Choroid plexus epithelial cell (primary cell): ENCODE measurements around the gene RAB10.
A peak's percentile ranks its signal among the peaks of the same experiment; 100 is the strongest.
"Not testable (repeated sequence)": the region's sequence is repeated elsewhere in the genome, so short reads cannot be mapped to it uniquely, and the experiment has no call there.

Source experiments
- DNase-seq: peaks from one replicate; pipeline ENCODE4 v3.0.0-alpha.2; 2010; ENCODE audit warnings: low read depth
- H3K4me3 ChIP-seq: 2 replicates; pipeline ENCODE4 v1.5.1; 2011; ENCODE audit warnings: low read depth, mild to moderate bottlenecking, control low read depth, low read length, moderate library complexity
- TF ChIP-seq, protein P1 (sequence below): conservative IDR thresholded peaks from 2 replicates; pipeline ENCODE4 v1.5.1; 2011; ENCODE audit warnings: low read depth, mild to moderate bottlenecking, control low read depth, inconsistent platforms, low read length, moderate library complexity

RAB10 gene

DNA sequence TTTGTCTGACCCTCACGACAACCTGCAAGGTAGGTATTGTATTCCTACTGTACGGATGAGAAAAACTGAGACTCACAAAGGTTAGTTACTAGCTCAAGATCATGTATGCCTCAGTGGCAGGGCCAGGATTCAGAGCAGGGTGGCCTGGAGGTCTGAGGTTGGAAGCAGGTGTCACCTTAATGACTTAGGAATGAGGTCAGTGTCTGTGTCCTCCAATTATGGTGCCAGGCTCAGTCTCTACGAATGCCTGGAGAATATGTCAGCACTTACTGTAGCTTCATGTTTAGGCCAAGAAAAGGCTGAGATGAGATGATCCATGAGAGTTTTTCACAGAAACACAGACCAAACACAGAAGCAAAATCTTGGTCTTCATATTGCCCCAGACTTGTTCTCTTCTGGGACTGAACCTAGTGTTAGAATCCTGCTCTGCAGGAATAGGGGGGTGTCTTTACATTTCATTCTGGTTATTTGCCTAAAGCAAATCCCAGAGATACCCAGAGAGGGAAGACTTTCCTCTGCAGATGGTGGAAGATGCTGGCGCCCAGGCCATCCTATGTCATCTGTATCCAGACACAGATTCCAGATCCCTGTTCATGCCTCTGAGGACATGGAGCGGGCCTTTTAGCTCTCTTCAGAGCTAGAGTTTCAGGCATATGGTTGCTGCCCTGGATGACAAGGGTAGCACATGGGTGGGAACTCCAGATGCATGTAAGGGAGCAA lies 16.3 kb upstream of the RAB10 start:
- H3K4me3 ChIP-seq, result no peak overlapping the region
- TF ChIP-seq, protein P1, sequence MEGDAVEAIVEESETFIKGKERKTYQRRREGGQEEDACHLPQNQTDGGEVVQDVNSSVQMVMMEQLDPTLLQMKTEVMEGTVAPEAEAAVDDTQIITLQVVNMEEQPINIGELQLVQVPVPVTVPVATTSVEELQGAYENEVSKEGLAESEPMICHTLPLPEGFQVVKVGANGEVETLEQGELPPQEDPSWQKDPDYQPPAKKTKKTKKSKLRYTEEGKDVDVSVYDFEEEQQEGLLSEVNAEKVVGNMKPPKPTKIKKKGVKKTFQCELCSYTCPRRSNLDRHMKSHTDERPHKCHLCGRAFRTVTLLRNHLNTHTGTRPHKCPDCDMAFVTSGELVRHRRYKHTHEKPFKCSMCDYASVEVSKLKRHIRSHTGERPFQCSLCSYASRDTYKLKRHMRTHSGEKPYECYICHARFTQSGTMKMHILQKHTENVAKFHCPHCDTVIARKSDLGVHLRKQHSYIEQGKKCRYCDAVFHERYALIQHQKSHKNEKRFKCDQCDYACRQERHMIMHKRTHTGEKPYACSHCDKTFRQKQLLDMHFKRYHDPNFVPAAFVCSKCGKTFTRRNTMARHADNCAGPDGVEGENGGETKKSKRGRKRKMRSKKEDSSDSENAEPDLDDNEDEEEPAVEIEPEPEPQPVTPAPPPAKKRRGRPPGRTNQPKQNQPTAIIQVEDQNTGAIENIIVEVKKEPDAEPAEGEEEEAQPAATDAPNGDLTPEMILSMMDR, result no peak
- DNase-seq, result no peak

DNA sequence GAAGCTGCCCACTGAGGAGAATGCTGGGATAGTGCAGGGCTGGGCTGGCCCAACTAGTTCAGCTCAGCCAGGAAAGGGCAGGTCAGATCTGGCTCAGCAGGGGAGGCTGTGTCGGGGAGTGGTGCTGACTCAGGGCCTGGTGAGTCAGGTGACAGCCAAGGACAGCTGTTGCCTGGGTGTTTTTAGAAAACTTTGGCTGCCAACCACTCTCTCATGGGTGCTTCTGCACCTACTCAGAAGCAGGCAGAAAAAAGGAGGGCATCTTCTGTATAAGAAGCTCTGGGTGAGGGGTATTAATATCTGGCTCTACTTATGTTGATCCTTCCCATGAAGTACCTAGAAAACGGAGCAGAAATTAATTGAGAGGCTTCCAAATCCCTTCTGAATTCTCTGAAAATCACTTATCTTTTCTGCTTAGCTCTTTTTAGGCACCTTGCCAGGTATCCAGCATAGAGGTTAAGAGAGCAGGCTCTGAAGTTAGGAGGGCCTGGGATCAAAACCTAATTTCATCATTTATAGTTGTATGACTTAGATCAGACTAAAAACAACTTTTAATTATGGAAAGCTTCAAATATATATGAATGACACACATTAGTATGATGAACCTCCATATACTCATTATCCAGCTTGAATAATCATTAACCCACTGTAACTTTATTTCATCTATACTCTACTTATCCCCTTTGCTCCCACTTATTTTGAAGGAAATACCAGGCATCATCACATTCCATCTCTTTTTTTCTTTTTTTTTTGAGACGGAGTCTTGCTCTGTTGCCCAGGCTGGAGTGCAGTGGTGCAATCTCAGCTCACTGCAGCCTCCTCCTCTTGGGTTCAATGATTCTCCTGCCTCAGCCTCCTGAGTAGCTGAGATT lies 15.5 kb upstream of the RAB10 start:
- peak; percentile 93 for DNase-seq
- no peak overlapping the region for H3K4me3 ChIP-seq
- TF ChIP-seq, protein P1, result no peak

DNA sequence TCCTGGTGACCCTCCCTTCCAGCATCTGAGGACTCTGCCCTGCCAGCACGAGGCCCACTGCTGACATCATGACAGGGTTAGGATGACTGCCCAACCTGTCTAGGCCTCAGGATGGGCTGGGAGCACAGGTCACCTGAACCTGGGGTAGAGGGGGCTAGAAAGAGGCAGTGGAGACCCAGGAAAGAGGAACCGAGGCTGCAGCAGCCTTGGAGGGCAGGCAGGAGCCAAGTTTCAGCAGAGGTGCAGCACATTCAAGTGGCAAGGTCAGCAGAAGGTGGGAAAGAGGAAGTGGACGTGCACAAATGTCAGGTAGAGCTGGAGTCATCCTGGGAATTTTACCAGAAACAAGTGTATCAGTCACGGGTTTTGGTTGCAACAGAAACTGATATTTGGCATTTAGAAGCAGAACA lies 13.6 kb upstream of the RAB10 start:
- TF ChIP-seq, protein P1, result no peak
- H3K4me3 ChIP-seq, result no peak overlapping the region
- DNase-seq, result no peak

DNA sequence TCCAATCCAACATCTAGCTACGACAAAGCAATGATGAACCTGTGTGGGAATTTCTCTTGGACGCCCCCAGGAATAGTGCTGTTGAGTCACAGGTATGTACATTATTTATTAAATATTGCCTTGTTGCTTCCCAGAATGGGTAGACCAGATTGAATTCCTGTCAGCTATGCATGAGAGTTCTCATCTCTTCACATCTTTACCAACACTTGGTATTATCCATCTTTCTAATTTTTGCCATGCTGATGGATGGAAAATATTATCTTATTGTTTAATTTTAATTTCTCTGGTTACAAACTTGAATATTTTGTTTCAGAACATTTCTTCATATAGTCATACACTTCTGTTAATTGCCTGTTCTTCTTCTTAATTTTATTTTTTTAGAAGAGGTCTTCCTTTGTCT lies 9.6 kb upstream of the RAB10 start:
- TF ChIP-seq, protein P1, result no peak
- H3K4me3 ChIP-seq, result no peak overlapping the region
- DNase-seq, result no peak

DNA sequence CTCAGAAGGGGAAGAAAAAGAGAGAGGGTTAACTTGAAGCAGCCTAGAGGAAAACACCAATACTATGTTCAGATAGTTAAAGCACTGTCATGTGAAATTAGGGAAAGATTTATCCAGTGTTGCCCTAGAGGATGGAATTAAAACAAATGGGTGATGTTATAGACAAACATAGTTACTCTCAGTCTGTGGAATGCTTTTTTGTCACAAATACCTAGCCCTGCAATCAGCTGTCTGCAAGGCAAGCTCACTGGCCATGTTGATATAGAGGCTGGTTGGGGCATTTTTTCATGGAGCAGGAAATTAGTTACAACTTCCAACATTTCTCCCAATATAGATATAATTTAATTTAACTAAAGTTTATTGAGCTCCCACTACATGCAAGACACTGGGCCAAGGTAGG lies 8.4 kb upstream of the RAB10 start:
- H3K4me3 ChIP-seq, result no peak overlapping the region
- DNase-seq, result no peak
- TF ChIP-seq, protein P1, result no peak

DNA sequence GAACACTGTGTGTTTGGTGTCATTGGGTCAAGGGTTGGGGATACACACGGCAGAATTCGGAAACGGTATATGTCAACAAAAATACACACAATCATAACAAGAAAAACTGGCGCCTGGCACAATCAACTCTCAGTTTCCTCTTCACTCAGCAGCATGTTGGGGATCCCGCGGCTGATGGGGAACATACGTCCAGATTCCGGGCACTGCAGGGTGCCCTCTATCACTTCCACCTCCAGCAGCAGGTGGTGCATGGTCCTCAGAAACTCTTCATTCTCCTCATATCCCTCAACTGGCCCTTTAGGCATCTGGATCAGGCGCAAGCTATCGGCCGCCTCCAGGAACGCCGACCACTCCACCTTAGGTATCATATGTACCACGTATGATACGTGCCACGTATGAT lies 5.8 kb upstream of the RAB10 start:
- not testable (repeated sequence) for DNase-seq, H3K4me3 ChIP-seq

DNA sequence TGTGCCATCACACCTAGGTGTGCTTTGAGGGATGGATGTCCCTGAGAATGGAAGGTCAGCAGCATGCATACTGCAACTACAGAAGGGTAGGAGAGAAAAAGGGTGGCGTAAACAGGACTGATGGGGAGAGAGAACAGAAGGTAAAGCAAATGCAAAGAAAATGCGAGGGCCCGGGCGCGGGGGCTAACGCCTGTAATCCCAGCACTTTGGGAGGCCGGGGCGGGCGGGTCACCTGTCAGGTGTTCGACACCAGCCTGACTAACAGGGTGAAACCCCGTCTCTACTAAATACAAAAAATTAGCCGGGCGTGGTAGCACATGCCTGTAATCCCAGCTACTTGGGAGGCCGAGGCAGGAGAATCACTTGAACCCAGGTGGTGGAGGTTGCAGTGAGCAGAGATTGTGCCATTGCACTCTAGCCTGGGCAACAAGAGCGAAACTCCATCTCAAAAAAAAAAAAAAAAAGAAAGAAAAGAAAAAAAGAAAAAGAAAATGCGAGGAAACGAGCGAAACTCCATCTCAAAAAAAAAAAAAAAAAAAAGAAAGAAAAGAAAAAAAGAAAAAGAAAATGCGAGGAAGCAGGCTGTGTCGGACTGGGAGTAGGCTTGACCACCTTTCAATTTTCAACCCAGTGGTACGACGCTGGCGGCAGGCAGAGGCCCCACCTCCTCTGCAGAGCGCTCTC lies 1.2 kb upstream of the RAB10 start:
- H3K4me3 ChIP-seq, result peak overlapping the region; percentile 99
- DNase-seq, result not testable (repeated sequence)
